Fibroblast of gingiva (primary cell): Measurements from ENCODE around the gene RPTOR.
A peak's percentile ranks its signal among the peaks of the same experiment; 100 is the strongest.
"Not testable (repeated sequence)": the region's sequence is repeated elsewhere in the genome, so short reads cannot be mapped to it uniquely, and the experiment has no call there.

Source experiments
- DNase-seq: peaks from one replicate; pipeline ENCODE4 v3.0.0-alpha.2; 2011; ENCODE audit warnings: low read depth

Gene RPTOR

DNA sequence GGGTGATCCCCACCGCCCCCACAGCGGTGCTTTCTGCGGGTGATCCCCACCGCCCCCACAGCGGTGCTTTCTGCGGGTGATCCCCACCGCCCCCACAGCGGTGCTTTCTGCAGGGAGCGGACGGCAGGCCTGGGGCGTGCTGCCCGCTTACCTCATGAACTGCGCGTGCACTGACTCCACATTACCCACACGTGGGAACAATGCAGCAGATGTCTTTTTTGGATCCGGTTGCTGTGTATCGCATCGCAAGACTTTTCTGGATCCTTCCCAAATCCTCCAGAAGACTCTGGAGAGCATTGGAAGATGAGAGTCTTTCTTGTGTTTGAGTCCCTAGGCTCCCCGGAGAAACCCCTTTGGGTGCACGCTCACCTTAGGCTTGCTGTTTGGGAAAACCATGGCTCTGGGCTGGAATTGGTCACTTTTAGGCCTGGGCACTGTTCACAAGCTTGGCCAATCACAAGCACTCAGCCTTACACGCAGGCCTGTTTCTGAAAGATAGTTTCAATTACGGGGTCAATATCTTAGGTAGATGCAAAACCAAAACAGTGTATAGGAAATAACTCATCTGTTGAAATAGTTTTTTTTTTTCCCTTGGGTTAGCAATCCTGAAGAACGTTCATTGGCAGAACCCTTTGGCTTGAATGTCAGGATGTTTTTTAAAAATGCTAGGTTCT, 201.8 kb downstream of the RPTOR start:
- no peak for DNase-seq

DNA sequence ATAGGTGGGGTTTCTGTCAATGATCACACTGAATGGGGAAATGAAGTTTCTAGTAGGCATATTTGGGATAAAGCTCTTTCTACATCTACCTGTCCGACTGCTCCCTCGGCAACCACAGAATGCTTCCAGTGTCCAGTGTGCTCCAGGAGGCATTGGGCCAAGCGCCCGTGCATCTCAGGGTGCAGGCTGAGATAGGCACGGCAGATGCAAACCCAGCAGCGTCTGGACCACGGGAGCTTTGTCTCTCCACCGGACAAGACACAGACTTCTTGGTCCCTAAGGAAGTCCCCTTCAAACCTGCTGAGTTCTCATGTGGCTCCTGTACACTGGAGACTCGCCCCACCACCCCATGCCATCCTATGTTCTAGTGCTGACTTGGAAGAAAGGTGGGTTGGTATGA, 202.8 kb downstream of the RPTOR start:
- no peak for DNase-seq

DNA sequence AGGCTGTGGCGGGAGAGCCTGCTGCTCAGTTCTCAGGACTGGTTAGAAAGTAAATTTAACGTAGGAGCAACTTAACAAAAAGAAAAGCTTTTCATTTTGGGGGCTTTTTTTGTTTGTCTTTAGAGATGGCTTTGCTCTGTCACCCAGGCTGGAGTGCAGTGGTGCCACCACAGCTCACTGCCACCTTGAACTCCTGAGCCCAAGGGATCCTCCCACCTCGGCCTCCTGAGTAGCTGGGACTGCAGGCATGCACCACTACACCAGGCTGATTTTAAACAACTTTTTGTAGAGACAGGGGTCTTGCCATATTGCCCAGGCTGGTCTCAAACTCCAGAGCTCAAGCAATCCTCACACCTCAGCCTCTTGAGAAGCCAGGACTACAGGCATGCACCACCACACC, 205.0 kb downstream of the RPTOR start:
- no peak for DNase-seq

DNA sequence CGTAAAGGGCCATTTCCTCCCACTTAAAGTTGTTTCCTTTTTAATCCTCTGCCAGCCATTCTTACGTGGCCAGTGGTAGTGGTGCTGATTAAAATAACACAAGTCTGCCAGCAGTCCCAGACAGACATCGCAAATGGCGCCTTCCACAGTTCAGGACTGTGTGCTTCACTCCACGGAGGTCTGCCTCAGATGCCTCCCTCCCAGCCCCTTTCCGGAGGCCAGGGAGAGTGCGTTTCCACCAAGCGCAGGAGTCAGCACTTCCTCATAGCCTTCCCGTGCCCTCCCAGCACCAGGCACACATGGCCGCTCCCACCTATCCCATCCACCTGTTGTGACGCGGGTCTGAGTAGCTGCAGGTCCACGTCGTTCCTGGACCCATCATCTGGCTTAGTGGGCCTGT, 205.6 kb downstream of the RPTOR start:
- no peak for DNase-seq

DNA sequence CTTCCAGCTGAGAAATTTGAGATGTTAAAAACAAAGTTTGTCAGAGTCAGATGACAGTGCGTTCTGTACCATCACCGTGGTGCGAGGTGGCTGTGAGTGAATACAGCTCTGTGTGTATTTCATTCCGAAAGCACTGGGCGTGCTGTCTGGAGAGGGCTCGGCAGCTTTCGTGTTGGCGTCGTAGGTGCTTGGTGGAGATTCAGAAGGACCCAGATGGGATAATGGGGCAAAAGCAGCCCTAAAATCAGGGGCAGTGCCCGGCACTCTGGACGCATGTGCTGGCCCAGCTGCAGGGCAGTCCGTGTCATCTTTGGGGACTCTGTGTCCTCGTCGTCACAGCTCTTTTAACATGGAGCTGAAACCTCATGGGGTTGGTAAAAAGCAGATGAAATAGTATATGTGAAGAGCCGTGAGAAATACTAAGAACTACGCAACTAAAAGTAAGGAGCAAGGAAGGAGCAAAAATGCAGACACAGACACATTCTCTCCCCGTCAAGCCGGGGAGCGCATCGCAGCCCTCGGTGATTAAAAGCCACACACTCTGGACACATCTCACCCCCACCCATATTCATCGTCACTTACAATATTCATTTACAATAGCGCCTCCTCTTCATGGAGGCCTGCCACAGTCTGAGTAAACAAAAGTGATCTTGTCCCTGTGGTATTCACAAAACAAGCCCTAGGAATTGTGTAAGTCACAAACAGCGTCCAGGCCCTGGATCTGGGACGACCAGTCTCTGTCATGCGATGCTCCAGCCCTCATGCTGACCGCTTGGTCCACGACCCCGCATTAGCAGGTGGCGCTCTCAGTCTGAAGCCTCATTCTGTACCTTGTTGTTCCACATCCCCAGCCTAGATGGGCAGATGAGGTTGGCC, 206.7 kb downstream of the RPTOR start:
- peak; percentile 85 for DNase-seq

DNA sequence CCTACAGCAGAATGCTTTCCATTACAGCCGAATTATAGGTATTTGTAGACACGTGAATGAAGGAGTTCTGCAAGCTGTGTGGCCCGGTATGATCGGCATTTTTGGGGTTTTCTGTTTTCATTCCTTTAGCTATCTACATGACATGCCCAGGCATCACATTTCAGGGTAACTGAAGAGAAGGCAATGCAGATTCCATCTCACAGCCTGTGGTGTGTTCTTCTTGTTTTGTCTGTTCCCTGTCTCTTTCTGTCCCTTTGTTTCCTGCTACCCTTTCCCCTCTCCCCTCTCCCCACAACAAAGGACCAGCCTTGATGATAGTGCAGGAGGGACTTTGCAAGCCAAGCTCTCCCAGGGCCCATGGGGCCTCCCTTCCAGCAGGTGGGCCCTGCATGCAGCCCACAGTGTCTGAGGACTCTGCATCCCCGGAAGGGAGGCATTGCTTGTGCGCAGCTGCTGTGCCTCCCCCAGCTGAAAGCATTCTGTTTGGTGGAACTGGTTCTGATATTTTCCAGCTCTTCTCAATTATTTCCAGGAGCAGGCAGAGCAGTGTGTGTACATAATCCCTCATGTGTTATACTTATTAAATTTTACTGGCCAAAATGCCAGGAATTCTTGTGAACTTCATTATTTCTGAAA, 207.4 kb downstream of the RPTOR start:
- DNase-seq, result peak; percentile 46

DNA sequence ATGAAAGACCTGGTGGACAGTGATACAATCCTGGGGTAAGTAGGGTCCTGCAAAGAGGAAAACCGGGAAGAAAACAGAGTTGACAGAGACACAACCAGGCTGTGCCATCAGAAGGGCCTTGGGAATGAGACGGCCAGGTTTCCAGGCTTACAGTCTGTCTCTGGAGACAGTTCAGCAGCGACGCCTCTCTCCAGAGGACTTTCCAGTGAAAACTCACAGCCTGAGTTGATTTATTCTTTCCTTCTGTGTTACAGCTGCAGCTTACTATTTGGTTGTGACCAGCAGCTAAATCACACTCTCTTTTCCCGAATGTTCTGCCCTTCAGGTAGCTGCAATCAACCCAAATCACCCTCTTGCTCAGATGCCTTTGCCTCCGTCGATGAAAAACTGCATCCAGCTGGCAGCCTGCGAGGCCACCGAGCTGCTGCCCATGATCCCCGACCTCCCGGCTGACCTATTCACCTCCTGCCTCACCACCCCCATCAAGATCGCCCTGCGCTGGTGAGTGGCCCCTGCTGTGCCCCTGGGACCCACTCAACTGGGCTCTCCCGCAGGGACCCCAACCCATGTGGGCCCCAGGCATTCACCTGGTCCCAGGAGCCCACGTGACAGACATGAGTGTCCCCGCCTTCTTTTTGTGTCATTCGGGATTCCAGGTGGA, 209.2 kb downstream of the RPTOR start:
- no peak for DNase-seq

DNA sequence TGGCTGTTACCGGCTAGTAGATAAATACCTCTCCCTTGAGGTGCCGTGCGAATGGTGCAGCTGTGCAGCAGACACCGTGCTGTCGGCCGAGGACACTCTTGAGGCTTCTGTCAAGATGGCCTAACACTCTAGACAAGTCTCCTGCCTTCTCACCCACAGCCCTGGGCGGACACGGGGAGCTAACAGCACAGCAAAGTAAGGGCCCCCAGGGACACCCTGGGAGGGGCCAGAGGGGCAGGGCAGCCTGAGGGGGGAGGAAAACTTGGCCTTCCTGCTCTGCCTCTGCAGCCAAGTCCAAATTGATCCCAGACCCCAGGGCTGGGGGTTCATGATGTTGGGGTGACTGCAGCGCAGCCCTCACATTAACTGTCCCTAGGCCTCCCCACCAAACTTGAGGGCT, 210.2 kb downstream of the RPTOR start:
- DNase-seq, result no peak

DNA sequence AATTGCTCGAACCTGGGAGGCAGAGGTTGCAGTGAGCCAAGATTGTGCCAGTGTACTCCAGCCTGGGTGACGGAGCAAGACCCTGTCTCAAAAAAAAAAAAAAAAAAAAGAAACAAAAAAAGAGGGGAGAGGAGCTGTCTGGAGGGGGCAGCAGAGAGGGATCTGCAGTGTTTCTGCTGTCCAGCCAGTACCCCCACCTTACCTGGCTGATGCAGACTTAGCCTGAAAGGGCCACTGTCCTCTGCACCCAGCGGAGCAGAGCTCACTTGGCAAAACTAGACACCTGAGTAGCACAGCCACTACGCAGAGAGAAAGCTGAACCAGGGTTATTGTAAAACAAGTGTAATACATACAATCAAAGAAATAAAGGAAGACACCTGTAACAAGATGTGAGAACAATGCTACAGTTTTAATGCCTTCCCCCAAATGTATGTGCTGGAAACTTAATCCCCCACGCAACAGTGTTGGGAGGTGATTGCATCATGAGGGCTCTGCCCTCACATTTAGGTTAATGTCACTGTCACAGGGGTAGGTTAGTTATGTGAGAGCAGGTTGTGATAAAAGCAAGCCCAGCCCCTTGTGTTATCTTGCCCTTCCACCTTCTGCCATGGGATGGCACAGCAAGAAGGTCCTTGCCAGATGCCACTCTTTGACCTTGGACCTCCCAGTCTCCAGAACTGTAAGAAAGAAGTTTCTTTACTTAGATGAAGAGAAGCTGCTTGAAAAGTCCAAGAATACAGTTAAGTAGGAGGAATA, 211.2 kb downstream of the RPTOR start:
- DNase-seq, result no peak

DNA sequence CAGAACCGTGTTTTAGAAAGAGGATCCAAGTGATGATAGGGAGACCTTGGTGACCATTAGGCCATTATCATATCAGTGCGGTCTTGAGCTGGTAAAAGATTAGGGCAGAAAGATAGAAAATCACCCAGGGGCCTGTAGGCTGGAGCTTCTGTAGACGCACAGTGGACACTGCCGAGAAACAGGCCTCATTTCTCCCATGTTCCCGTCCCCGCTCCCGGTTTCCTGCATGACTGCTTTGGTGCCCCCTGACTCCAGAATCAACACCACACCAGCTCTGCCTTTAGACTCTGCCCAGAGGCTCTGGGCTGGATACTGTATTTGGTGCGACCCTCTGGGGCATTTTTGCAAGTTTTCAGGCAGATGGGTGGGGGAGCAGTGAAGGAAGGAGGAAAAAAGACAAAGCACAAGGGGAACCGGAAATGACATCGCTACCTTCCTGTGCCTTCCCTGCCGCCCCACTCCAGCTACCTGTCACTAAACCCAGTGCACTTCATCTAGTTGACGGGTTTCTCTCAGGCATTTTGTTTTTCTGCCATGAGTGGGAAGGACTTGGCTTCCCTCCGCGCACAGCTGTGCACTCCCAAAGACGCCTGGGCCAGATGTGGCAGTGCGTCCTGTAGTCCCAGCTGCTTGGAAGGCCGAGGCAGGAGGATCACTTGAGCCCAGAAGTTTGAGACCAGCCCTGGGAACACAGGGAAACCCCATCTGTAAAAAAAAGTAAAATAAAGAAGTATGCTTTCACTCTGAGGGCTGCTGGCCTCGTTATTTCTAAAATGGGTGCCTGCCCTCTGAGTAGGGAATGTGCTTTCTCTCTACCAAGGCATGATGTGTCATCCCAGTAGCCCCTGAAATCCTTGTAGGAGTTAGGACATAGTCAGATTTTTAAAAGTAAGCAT, 214.1 kb downstream of the RPTOR start:
- no peak for DNase-seq

DNA sequence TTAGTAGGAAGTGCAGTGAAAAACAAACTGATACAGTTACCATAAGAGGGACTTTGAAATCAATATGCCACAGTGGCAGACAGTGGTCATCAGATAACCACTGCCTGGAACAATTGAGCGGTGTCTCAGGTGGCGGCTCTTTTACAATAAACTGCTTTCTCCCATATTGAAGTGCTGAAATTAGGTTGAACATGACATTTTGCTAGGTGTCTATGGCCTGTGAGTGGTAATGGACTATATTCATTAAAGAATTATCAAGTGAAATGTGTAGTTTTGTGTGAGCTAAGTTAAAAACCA, 214.7 kb downstream of the RPTOR start:
- DNase-seq, result no peak

DNA sequence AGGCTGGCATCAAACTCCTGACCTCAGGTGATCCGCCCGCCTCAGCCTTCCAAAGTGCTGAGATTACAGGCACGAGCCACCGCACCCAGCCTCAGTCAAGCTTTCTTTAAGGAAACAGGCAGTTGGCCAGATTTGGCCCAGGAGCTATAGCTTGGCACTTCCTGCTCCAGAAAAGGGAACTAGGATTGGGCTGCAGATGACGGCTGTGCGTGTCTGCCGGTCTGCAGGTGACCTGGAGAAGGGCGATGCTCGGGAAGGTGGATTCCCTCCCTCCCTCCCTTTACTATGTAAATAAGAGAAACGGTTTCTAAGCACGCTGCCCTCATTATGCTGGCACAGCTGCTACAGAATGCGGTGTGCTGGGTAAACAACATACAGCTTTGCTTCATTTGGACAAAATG, 215.9 kb downstream of the RPTOR start:
- peak; percentile 20 for DNase-seq

DNA sequence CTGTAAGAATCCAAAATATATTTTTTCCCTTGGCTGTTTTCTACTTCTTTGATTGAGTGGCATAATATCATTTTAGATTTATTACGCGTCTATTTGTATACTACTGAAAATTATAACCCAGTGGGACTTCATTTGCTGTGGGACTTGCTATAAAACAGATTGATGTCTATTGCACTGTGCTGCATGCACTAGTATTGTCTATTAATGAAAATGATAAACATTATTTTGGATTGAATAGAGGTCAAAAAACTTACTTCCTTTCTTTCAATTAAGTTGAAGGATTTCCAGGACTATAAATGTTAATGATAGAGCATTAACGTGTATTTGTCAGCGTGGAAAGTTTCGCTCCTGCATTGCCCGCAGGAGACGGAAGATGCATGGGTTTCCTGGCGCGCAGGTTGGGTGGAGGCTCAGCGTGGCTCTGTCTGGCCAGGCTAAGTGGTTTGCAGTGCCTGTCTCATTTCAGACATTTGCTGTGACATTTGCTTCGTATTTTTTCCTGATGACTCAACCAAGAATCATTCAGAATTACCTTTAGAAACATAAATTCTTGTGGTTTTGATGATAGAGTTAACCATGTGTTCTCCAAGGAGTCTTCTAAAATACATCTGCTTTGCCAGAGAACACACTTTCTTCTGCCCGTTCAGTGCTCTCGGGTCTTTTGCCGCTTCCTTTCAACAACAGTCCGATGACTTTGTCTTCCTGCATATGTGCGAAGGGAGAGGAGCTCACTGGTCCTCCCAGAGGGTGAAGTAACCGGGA, 216.7 kb downstream of the RPTOR start:
- DNase-seq, result no peak

DNA sequence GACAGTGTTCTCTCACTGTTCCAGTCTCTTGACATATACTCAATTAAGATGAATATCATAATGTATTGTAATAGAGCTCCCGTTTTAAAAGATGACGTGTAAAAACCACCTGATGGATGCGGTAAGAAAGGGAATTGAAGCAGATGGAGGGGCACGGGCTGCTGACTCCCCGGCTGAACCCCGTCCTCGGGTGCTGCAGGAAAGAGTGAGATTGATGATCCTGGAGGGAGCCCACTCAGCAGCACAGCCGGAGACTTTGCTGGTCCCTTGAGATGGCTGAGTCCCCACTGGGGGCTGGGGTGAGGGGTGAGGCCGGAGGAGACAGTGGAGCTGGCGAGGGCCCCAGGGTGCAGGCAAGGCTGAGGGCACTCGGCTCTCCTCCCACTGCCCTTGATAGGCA, 217.4 kb downstream of the RPTOR start:
- no peak for DNase-seq

DNA sequence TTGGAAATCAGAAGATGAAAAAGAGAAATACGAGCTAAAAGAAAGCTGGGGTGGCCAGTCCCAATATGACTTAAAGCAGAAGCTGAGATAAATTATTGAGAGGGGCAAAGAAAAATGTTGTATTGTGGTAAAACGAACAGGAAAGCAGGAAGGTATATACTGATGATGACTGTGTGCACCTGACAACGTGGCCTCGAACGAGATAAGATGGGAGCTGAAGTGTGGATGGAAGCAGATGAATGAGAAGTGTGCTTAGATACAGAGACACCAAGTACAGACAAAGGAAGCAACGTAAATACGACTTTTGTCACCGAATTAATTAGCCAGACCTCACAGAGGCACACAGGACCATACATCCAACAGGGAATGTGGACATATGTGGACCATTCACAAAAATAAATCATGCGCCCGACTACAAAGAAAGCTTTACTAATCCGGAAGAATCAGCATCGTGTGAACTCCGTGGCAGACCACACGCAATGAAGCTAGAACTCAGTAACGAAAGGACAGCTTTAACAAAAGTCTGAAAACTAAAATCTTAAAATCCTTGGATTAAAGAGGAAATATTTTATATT, 218.7 kb downstream of the RPTOR start:
- DNase-seq, result no peak

DNA sequence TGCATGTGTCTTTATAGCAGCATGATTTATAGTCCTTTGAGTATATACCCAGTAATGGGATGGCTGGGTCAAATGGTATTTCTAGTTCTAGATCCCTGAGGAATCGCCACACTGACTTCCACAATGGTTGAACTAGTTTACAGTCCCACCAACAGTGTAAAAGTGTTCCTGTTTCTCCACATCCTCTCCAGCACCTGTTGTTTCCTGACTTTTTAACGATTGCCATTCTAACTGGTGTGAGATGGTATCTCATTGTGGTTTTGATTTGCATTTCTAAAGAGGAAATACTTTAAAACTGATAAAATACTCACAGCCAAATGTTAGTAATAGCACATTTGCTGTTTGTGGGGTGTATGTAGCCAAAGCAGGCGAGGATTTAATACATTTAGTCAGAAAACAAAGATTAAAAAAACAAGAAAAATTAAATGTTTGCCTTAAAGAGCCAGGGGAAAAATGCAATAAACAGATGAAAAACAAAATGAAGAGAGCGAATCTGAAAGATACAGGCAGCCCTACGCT, 220.0 kb downstream of the RPTOR start:
- DNase-seq, result not testable (repeated sequence)

DNA sequence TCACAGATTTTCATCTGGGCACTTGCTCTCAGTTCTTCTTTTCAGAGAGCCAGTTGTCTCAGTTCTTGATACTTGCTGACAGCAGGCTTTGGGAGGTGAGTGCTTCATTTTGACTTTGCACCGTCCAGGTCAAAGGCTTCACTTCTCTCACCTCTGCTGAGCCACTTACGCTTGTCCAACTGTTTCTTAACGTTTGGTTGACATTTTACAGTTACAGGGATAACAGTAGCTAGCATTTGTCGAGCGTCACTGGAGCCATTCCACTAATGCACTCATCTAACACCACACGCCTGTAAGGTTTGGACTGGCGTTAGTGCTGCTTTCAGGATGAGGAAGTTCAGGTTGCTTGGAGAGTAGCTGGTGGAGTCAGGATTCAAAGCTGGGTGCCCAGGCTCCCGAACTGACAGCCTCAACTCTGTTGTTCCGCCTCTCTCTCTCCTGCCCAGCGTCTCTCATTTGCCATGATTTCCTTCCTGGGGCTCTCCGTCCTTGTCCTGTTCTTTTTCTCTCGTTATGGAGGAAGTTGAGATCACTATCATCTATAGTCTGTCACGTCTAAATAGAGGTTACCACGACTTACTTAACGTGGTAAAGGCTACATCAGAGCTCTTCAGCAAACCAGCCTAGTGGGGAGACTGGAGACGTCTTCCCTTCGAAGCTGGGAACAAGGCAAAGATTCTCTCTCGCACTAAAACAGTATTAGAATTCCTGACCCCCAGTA, 220.8 kb downstream of the RPTOR start:
- no peak for DNase-seq

DNA sequence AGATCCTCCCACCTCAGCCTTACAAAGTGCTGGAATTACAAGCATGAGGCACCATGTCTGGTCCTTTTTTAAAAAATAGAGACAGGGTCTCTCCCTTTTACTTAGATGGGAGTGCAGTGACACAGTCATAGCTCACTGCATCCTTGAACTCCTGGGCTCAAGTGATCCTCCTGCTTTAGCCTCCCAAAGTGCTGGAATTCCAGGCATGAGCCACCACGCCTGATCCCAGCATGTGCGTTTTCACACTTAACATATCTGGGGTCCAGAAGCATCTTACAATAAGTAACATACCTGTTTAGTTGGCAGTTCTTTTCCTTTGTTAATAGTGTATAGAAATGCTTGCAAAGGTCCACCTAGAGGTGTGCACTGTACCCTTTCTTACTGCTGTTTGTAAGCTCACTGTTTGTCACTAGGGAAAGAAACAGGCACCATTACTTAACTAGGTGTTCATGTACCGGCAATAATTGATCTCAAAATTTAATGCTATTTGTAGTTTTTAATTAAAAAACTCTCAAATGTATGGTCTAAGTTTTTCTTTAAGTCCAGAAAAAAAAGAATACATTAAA, 221.7 kb downstream of the RPTOR start:
- DNase-seq, result no peak

DNA sequence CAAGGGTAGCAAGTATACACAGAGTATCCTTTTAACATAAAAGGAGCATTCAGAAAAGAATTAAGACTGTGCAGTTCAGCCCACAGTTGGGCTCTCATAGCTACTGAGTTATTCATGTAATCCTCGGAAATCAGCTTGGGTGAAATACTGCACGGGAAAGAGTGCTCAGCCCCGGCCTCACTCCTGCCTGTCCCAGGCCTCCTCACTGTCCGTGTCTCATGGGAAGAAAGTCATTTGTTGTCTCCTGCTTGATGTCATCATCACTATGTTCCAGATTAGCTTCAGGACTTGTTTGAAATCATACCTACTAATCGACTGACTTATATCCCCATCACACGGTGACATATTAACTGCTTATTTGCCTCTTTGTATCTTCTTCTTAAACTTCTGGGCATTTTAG, 223.8 kb downstream of the RPTOR start:
- DNase-seq, result no peak
